SU-DHL-6 (cell line): ENCODE measurements around the gene SLC37A3.
"Not testable (repeated sequence)": the region's sequence is repeated elsewhere in the genome, so short reads cannot be mapped to it uniquely, and the experiment has no call there.

Experiments used
- H2AFZ ChIP-seq: fragments of 200-600 bp; sonication (generic); 2 replicates; pipeline ENCODE4 v1.6.1; 2014; ENCODE audit warnings: low read depth, mild to moderate bottlenecking, moderate library complexity, mixed read lengths, antibody characterized with exemption, low read length; ENCODE audit not compliant: severe bottlenecking
- H3F3A ChIP-seq: fragments of 200-600 bp; shearing (Covaris generic); 2 replicates; pipeline ENCODE4 v1.6.0; 2016; ENCODE audit warnings: antibody characterized with exemption, mild to moderate bottlenecking; ENCODE audit not compliant: insufficient read depth
- H3K27ac ChIP-seq: fragments of 200-600 bp; sonication (generic); 2 replicates; pipeline ENCODE4 v1.5.1; 2016; ENCODE audit warnings: low read depth, mild to moderate bottlenecking, low read length, moderate library complexity, mixed read lengths
- H3K27me3 ChIP-seq: fragments of 200-600 bp; sonication (generic), shearing (Covaris generic); 2 replicates; pipeline ENCODE4 v1.6.0; 2014; ENCODE audit warnings: mild to moderate bottlenecking, low read length
- H3K36me3 ChIP-seq: fragments of 200-600 bp; sonication (generic); 2 replicates; pipeline ENCODE4 v1.6.1; 2014; ENCODE audit warnings: mild to moderate bottlenecking, low read length, mixed read lengths
- H3K4me2 ChIP-seq: fragments of 300-600, 200-600 bp; shearing (Covaris generic), sonication (generic); 2 replicates; pipeline ENCODE4 v1.6.0; 2014; ENCODE audit warnings: low read length, low read depth, mild to moderate bottlenecking; ENCODE audit not compliant: poor library complexity, severe bottlenecking
- H3K4me3 ChIP-seq: fragments of 200-600 bp; sonication (generic); 2 replicates; pipeline ENCODE4 v1.5.1; 2014; ENCODE audit warnings: antibody characterized with exemption, low read length, mild to moderate bottlenecking, mixed read lengths; ENCODE audit not compliant: insufficient read depth, poor library complexity, severe bottlenecking
- H3K79me2 ChIP-seq: fragments of 200-600 bp; sonication (generic); 2 replicates; pipeline ENCODE4 v1.6.1; 2014; ENCODE audit warnings: mild to moderate bottlenecking, low read length, moderate library complexity; ENCODE audit not compliant: insufficient read depth
- H3K9ac ChIP-seq: fragments of 200-600 bp; sonication (generic); 2 replicates; pipeline ENCODE4 v1.7.0; 2014; ENCODE audit warnings: mild to moderate bottlenecking, low read length
- H3K9me2 ChIP-seq: fragments of 200-600 bp; sonication (generic); replicated peaks from 2 replicates; pipeline ENCODE4 v1.6.1; 2014; ENCODE audit warnings: low read length; ENCODE audit not compliant: insufficient read depth
- H3K9me3 ChIP-seq: fragments of 200-600 bp; sonication (generic); 2 replicates; pipeline ENCODE4 v1.6.1; 2014; ENCODE audit warnings: low read length, mixed read lengths; ENCODE audit not compliant: insufficient read depth
- H4K20me1 ChIP-seq: fragments of 200-600 bp; sonication (generic); 2 replicates; pipeline ENCODE4 v1.6.1; 2014; ENCODE audit warnings: low read depth, mild to moderate bottlenecking, antibody characterized with exemption, low read length, moderate library complexity, mixed read lengths
- CTCF ChIP-seq: fragments of 200-600 bp; sonication (generic); IDR thresholded peaks from one replicate; pipeline ENCODE4 v1.5.1; 2017; ENCODE audit warnings: antibody characterized with exemption, mild to moderate bottlenecking, low read length, moderate library complexity; ENCODE audit not compliant: insufficient read depth, poor library complexity, severe bottlenecking
- EZH2phosphoT487 ChIP-seq: fragments of 200-600 bp; sonication (generic), shearing (Covaris generic); conservative IDR thresholded peaks from 2 replicates; pipeline ENCODE4 v1.6.1; 2018; ENCODE audit warnings: mild to moderate bottlenecking, antibody characterized with exemption, low read length, moderate library complexity, mixed read lengths

SLC37A3 gene

DNA sequence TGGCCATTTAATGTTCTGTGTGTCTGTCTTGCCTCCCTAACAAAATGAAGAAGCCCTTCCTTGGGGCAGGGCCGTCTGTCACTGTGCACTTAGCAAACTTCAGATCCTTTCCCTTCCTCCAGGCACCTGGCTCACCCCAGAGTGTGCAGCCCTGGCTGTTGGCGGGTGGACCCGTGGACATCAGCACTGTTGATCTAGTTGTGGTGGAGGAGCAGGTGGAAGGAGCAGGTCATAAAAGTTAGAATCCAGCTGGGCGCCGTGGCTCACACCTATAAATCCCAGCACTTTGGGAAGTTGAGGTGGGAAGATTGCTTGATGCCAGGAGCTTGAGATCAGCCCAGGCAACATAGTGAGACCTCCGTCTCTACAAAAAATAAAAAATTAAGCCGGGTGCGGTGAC is 18.2 kb upstream of the SLC37A3 start:
- no peak overlapping the region for H2AFZ ChIP-seq
- no peaks in the 10 kb centered on the region for H3K9me3 ChIP-seq
- no peak overlapping the region for H3K4me2 ChIP-seq
- H3K4me3 ChIP-seq, result no peak overlapping the region
- H3K79me2 ChIP-seq, result no peaks in the 10 kb centered on the region
- no peaks in the 10 kb centered on the region for H3K36me3 ChIP-seq
- no peak overlapping the region for H3K27ac ChIP-seq
- H3K9ac ChIP-seq, result no peak overlapping the region
- no peaks in the 10 kb centered on the region for H3K27me3 ChIP-seq
- no peaks in the 10 kb centered on the region for H3K9me2 ChIP-seq
- no peak for TF ChIP-seq CTCF
- no peak for TF ChIP-seq EZH2phosphoT487
- H3F3A ChIP-seq, result no peaks in the 10 kb centered on the region
- no peaks in the 10 kb centered on the region for H4K20me1 ChIP-seq

DNA sequence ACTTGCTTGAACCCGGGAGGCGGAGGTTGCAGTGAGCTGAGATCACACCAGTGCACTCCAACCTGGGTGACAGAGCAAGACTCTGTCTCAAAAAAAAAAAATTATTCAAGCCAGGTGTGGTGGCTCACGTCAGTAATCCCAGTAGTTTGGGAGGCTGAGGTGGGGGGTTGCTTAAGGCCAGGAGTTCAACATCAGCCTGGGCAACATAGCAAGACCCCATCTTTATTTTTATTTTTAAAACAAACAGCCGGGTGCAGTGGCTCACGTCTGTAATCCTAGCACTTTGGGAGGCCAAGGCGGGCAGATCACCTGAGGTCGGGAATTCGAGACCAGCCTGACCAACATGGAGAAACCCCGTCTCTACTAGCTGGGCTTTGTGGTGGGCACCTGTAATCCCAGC is 17.5 kb upstream of the SLC37A3 start:
- not testable (repeated sequence) for H3K79me2 ChIP-seq, H3K27me3 ChIP-seq, H4K20me1 ChIP-seq, H3F3A ChIP-seq, H2AFZ ChIP-seq, H3K36me3 ChIP-seq, H3K9me2 ChIP-seq, H3K4me2 ChIP-seq, H3K27ac ChIP-seq, H3K4me3 ChIP-seq, H3K9ac ChIP-seq, H3K9me3 ChIP-seq

DNA sequence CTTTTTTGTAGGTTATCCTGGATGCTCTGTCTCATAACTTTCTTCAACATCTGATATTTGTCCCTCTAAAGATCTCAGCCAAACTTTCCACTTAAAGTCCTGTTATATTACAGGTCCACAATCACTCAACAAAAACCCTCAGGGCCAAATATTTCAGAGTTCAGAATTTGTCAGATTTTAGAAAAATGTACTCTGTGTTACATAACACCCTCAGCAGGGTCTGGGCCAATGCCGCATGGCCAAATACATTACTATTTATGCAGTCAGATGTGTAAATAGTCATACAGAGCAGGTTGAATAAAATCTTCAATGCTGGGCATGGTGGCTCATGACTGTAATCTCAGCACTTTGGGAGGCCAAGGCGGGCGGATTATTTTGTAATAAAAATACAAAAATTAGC is 17.0 kb upstream of the SLC37A3 start:
- no peaks in the 10 kb centered on the region for H3K79me2 ChIP-seq
- H3K27me3 ChIP-seq, result no peaks in the 10 kb centered on the region
- no peak overlapping the region for H3K4me2 ChIP-seq

GRCh38 chr7:140404565-140405065 is 6.3 kb upstream of the SLC37A3 start:
- Histone ChIP-seq H3K9me3 (no peaks in the 10 kb centered on the region), H2AFZ (no peak overlapping the region), H3K27me3 (no peaks in the 10 kb centered on the region), H3K4me2 (no peak overlapping the region), H3K4me3 (no peak overlapping the region), H3F3A (no peaks in the 10 kb centered on the region), H3K36me3 (no peaks in the 10 kb centered on the region), H3K9ac (no peak overlapping the region), H3K9me2 (no peaks in the 10 kb centered on the region), H3K79me2 (no peaks in the 10 kb centered on the region), H4K20me1 (no peaks in the 10 kb centered on the region), H3K27ac (no peak overlapping the region)
- TF ChIP-seq EZH2phosphoT487, result no peak
- TF ChIP-seq CTCF, result no peak

More for the DNA sequence above, 17.0 kb upstream of the SLC37A3 start:
- H3K27ac ChIP-seq, result no peak overlapping the region
- H3K9me2 ChIP-seq, result no peaks in the 10 kb centered on the region
- H2AFZ ChIP-seq, result no peak overlapping the region
- H4K20me1 ChIP-seq, result no peaks in the 10 kb centered on the region
- no peaks in the 10 kb centered on the region for H3K36me3 ChIP-seq
- H3F3A ChIP-seq, result no peaks in the 10 kb centered on the region
- no peaks in the 10 kb centered on the region for H3K9me3 ChIP-seq
- TF ChIP-seq EZH2phosphoT487 (no peak), CTCF (no peak)
- H3K4me3 ChIP-seq, result no peak overlapping the region
- no peak overlapping the region for H3K9ac ChIP-seq
